ENCODE results near the gene HSF5.
"Not testable (repeated sequence)": the region's sequence is repeated elsewhere in the genome, so short reads cannot be mapped to it uniquely, and the experiment has no call there.

The HSF5 gene

DNA sequence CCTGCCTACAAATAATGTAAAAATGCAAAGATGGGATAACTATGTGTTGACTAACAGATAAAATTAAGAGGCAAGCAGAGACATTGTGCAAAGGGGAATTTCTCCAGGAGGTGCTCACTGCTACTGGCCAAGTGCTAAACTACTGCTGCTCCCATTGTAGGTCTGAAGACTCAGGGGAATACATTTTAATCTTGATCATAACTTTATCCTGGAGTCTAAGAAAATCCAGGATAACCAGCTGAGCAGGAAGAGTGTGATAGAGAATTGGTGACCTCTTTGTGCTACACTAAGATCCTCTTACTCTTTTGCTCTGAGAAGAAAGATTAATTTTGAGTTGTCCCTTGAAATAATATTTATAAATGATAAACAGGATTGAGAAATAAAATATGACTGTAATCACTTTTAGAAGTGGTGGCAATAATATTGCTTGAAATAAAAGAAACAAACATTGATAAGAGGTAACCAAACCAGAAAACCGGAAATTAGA, 76.8 kb downstream of the HSF5 start:
- no peak overlapping the region for H3K27ac ChIP-seq (ENCODE audit: low read depth, low read length)
- H3K9ac ChIP-seq (ENCODE audit: low read length): no peak overlapping the region
- peaks cover 17% of the 10 kb centered on the region for H3K4me1 ChIP-seq (ENCODE audit: control insufficient read depth, insufficient read depth, low read length)
- H3K36me3 ChIP-seq (ENCODE audit: control insufficient read depth, insufficient read depth, low read length): no peaks in the 10 kb centered on the region
- H3K4me3 ChIP-seq (ENCODE audit: low read depth, low read length): no peak overlapping the region
- no peaks in the 10 kb centered on the region for H3K9me3 ChIP-seq (ENCODE audit: control insufficient read depth, insufficient read depth, low read depth, low read length)
- no peaks in the 10 kb centered on the region for H3K27me3 ChIP-seq (ENCODE audit: control insufficient read depth, insufficient read depth, low read length)

DNA sequence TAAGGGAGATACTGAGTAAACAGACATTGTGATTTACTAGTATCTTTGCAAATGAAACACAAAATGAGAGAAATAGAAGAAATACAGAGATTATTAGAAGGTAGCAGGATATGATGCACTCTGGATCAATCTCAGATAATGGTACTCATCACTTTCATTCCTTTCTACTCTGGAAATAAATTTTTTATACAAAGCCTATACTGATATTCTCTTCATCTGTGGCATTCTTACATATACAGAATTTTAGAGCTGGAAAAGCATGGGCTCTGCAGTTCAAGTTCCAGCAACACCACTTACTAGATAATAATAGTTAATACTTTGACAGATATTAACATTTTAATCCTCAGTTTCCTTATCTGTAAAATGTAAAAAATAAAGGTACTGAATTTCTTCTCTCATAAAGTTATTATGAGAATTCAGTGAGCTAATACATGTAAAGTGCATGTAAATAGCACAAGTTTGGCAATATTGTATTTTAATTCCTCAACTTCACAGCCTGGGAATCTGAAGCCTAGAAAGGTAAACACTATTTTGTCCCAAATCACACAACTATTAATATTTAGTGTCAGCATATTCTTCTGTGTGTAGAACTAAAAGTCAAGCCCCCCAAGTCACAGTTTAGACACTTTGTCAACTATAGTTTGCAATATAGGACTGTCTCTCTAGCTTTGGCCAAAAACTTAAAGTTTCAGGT, 77.3 kb downstream of the HSF5 start:
- Histone ChIP-seq H3K27ac (ENCODE audit: low read depth, low read length) (no peak overlapping the region), H3K27me3 (ENCODE audit: control insufficient read depth, insufficient read depth, low read length) (no peaks in the 10 kb centered on the region), H3K4me3 (ENCODE audit: low read depth, low read length) (no peak overlapping the region), H3K36me3 (ENCODE audit: control insufficient read depth, insufficient read depth, low read length) (no peaks in the 10 kb centered on the region), H3K4me1 (ENCODE audit: control insufficient read depth, insufficient read depth, low read length) (peaks cover 17% of the 10 kb centered on the region), H3K9me3 (ENCODE audit: control insufficient read depth, insufficient read depth, low read depth, low read length) (no peaks in the 10 kb centered on the region), H3K9ac (ENCODE audit: low read length) (no peak overlapping the region)

DNA sequence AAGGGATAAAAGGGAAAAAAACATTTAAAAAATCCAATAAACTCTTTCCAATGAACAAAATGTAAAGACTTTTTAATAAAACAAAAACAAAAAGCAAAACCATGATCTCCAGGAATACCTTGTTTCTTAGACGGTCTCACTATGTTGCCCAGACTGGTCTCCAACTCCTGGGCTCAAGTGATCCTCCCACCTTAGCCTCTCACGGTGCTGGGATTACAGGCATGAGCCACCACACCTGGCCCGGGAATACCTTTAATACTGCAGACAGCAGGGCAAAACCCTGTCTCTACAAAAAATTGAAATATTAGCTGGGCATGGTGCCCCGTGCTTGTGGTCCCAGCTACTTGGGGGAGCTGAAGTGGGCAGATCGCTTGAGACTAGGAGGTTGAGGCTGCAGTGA, 78.8 kb downstream of the HSF5 start:
- peaks cover 13% of the 10 kb centered on the region; the same call in 1 of the 2 replicates for H3K4me1 ChIP-seq (ENCODE audit: control insufficient read depth, insufficient read depth, low read length)
- no peak overlapping the region for H3K4me3 ChIP-seq (ENCODE audit: low read depth, low read length)
- H3K27me3 ChIP-seq (ENCODE audit: control insufficient read depth, insufficient read depth, low read length): no peaks in the 10 kb centered on the region; the same call in 1 of the 2 replicates
- no peak overlapping the region for H3K9ac ChIP-seq (ENCODE audit: low read length)
- H3K27ac ChIP-seq (ENCODE audit: low read depth, low read length): no peak overlapping the region
- no peaks in the 10 kb centered on the region for H3K36me3 ChIP-seq (ENCODE audit: control insufficient read depth, insufficient read depth, low read length)
- H3K9me3 ChIP-seq (ENCODE audit: control insufficient read depth, insufficient read depth, low read depth, low read length): no peaks in the 10 kb centered on the region

DNA sequence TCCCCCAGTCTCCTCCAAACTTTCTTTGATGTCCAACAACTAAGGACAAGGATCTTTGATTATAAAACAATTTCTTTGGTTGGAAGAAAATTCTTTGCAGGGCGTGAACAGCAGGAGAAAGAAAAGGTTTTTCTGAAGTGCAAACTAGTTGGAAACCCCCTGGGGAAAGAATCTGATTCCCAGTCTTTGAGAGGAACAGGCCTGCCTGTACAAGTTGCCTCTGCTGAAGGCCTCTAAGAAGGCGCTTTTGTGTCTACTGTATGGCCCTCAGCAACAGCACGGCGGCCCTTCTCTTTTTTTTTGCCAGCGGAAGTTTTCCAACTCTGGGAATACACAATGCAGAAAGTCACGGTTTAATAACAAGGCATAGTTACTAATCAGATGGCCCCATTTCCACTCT, 84.9 kb downstream of the HSF5 start:
- Histone ChIP-seq H3K27ac (ENCODE audit: low read depth, low read length) (peak overlapping the region; percentile 86; the same call in 1 of the 2 replicates), H3K4me1 (ENCODE audit: control insufficient read depth, insufficient read depth, low read length) (peaks cover 58% of the 10 kb centered on the region)

DNA sequence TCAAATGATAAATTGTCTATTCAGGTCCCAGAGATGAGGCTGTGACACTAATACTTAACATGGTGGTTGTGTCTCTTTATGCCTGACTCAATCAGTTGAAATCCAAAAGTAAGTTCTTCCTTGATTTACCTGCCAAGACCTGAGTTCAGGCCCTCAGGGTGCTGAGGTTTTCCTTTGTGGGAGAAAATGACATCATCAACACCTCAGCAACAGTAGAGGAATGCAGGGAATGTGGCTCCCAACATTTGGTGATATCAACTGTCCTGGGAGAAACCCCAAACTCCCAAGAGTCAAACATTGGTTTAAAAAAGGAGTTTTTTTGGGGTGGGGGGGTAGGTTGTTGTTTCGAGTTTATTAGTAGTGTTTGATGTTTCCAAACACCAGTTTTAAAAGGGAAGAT, 85.5 kb downstream of the HSF5 start:
- Histone ChIP-seq H3K36me3 (ENCODE audit: control insufficient read depth, insufficient read depth, low read length) (no peaks in the 10 kb centered on the region), H3K9me3 (ENCODE audit: control insufficient read depth, insufficient read depth, low read depth, low read length) (no peaks in the 10 kb centered on the region), H3K27ac (ENCODE audit: low read depth, low read length) (peak overlapping the region; percentile 86; the same call in 1 of the 2 replicates), H3K27me3 (ENCODE audit: control insufficient read depth, insufficient read depth, low read length) (peaks cover 43% of the 10 kb centered on the region; the same call in 1 of the 2 replicates), H3K4me3 (ENCODE audit: low read depth, low read length) (peak overlapping the region; percentile 31; the same call in 1 of the 2 replicates), H3K4me1 (ENCODE audit: control insufficient read depth, insufficient read depth, low read length) (peaks cover 65% of the 10 kb centered on the region), H3K9ac (ENCODE audit: low read length) (peak overlapping the region; percentile 75)

More for the DNA sequence above, 84.9 kb downstream of the HSF5 start:
- Histone ChIP-seq H3K27me3 (ENCODE audit: control insufficient read depth, insufficient read depth, low read length) (peaks cover 38% of the 10 kb centered on the region; the same call in 1 of the 2 replicates), H3K4me3 (ENCODE audit: low read depth, low read length) (peak overlapping the region; percentile 31), H3K9me3 (ENCODE audit: control insufficient read depth, insufficient read depth, low read depth, low read length) (no peaks in the 10 kb centered on the region), H3K9ac (ENCODE audit: low read length) (peak overlapping the region; percentile 75), H3K36me3 (ENCODE audit: control insufficient read depth, insufficient read depth, low read length) (no peaks in the 10 kb centered on the region)

DNA sequence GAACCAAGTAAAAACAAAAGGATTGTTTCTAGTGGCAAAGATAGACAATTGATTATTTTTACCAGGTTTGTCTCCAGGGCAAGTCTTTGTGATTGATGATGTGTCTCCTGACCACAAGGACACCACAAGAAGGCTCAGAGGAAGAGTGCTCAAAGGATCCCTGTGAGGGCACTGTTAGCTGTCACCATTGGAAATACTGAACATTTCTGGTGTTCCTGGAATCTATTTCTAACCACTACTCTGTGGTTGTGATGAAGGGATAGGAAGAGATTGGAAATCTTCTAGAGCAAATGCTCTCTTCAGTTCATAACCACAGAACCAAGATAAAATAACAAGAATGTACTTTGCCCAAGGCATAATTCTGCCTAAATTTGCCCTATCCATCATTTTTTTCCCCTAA, 86.2 kb downstream of the HSF5 start:
- no peaks in the 10 kb centered on the region for H3K36me3 ChIP-seq (ENCODE audit: control insufficient read depth, insufficient read depth, low read length)
- no peaks in the 10 kb centered on the region for H3K9me3 ChIP-seq (ENCODE audit: control insufficient read depth, insufficient read depth, low read depth, low read length)
- peaks cover 44% of the 10 kb centered on the region; the same call in 1 of the 2 replicates for H3K27me3 ChIP-seq (ENCODE audit: control insufficient read depth, insufficient read depth, low read length)
- H3K9ac ChIP-seq (ENCODE audit: low read length): peak overlapping the region; percentile 75
- H3K4me1 ChIP-seq (ENCODE audit: control insufficient read depth, insufficient read depth, low read length): peaks cover 66% of the 10 kb centered on the region
- peak overlapping the region; percentile 86; the same call in 1 of the 2 replicates for H3K27ac ChIP-seq (ENCODE audit: low read depth, low read length)
- H3K4me3 ChIP-seq (ENCODE audit: low read depth, low read length): no peak overlapping the region; the same call in 1 of the 2 replicates

DNA sequence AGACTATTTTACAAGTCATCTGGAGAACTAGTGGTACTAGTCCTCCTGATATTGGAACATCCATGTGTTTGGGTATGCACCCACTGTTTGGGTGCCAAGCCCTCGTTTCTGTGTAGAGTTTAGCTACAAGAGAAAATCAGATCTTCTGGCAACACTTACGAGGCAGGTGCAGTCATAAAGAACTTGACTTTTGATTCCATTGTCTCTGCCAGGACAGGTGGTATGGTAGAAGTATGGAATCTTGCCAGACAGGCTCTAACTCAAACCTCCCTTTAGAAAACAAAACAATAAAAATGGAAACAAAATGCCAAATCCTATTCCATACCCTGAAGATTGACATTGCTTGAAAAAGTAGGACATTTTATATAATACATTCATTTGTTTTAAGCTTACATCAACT, 86.9 kb downstream of the HSF5 start:
- H3K9me3 ChIP-seq (ENCODE audit: control insufficient read depth, insufficient read depth, low read depth, low read length): no peaks in the 10 kb centered on the region
- peaks cover 44% of the 10 kb centered on the region; the same call in 1 of the 2 replicates for H3K27me3 ChIP-seq (ENCODE audit: control insufficient read depth, insufficient read depth, low read length)
- no peaks in the 10 kb centered on the region for H3K36me3 ChIP-seq (ENCODE audit: control insufficient read depth, insufficient read depth, low read length)

DNA sequence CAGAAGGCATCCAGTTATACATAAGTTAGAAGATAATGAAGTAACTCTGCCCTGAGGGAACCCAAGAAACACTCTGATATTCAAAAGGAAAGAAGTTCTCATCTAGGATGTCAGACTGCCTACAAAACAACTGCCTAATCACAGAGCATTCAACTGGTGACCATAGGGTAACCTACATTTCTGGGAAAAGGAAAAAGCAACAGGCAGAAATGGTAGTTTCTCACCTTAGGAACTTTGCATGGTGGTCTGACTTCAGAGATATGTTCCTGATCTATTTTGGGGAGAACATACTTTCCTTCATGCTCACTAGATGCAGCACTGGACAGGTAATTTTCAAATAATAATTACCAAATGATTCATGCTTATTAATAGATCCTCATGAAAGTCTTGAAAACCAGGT, 87.4 kb downstream of the HSF5 start:
- Histone ChIP-seq H3K27me3 (ENCODE audit: control insufficient read depth, insufficient read depth, low read length) (peaks cover 44% of the 10 kb centered on the region; the same call in 1 of the 2 replicates), H3K4me3 (ENCODE audit: low read depth, low read length) (no peak overlapping the region), H3K9ac (ENCODE audit: low read length) (no peak overlapping the region), H3K4me1 (ENCODE audit: control insufficient read depth, insufficient read depth, low read length) (peaks cover 70% of the 10 kb centered on the region), H3K9me3 (ENCODE audit: control insufficient read depth, insufficient read depth, low read depth, low read length) (no peaks in the 10 kb centered on the region), H3K36me3 (ENCODE audit: control insufficient read depth, insufficient read depth, low read length) (no peaks in the 10 kb centered on the region), H3K27ac (ENCODE audit: low read depth, low read length) (no peak overlapping the region)

More for the DNA sequence above, 86.9 kb downstream of the HSF5 start:
- no peak overlapping the region for H3K4me3 ChIP-seq (ENCODE audit: low read depth, low read length)
- no peak overlapping the region for H3K9ac ChIP-seq (ENCODE audit: low read length)
- H3K27ac ChIP-seq (ENCODE audit: low read depth, low read length): no peak overlapping the region
- peaks cover 68% of the 10 kb centered on the region for H3K4me1 ChIP-seq (ENCODE audit: control insufficient read depth, insufficient read depth, low read length)

DNA sequence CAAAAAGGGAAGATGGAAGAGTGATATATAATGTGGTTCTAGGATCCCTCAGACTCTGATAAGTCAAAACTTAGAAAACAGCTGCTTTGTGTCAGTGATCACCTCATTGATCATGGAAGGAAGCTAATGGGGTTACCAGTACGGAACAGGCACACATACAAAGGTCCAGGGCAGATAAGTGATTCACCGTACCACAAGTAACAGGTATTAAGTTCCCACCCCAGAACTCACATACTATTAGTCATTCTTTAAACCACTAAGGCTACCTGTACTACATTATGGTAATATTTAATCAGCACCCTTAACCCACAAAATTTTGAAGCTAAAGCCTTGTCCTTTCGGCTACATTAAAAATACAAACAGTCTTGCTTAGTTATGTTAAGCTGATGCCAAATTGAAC, 88.2 kb downstream of the HSF5 start:
- H3K9ac ChIP-seq (ENCODE audit: low read length): no peak overlapping the region
- H3K27me3 ChIP-seq (ENCODE audit: control insufficient read depth, insufficient read depth, low read length): peaks cover 44% of the 10 kb centered on the region; the same call in 1 of the 2 replicates
- H3K36me3 ChIP-seq (ENCODE audit: control insufficient read depth, insufficient read depth, low read length): no peaks in the 10 kb centered on the region
- H3K4me1 ChIP-seq (ENCODE audit: control insufficient read depth, insufficient read depth, low read length): peaks cover 67% of the 10 kb centered on the region
- no peaks in the 10 kb centered on the region for H3K9me3 ChIP-seq (ENCODE audit: control insufficient read depth, insufficient read depth, low read depth, low read length)
- H3K27ac ChIP-seq (ENCODE audit: low read depth, low read length): no peak overlapping the region
- H3K4me3 ChIP-seq (ENCODE audit: low read depth, low read length): no peak overlapping the region

DNA sequence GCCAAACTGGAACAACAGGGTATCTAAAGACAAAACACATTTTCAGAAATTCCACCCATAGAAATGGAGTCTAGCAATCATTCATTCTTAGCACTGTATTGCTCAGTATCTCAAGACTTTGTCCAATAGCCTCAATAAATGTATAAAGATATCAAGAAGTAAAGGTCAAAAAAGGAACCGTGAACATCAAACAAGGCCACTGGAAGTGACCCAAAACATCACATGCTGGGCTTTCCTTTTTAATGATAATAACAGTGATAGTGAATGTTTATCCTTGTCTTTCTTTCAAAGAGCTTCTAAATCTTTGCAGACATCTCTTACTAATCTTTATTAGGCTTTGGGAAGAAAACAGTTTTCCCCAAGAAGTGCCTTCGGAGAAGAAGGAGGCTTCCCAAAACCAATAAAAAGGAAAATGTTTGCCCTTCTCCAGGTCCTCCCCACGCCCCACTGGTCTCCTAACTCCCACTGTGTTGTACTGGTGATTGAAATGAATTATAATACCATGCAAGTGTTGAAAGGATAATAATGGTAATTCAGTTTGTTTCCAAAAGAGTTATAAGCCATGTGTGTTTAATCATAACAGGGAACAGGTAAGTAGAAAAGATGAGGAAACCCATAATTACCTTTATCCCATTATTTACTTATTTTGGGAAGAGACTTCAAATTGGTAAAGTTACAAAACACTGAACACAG, 89.5 kb downstream of the HSF5 start:
- Histone ChIP-seq H3K4me1 (ENCODE audit: control insufficient read depth, insufficient read depth, low read length) (peaks cover 61% of the 10 kb centered on the region), H3K27me3 (ENCODE audit: control insufficient read depth, insufficient read depth, low read length) (peaks cover 40% of the 10 kb centered on the region; the same call in 1 of the 2 replicates), H3K9me3 (ENCODE audit: control insufficient read depth, insufficient read depth, low read depth, low read length) (no peaks in the 10 kb centered on the region), H3K27ac (ENCODE audit: low read depth, low read length) (peak overlapping the region; percentile 12; the same call in 1 of the 2 replicates), H3K9ac (ENCODE audit: low read length) (peak overlapping the region; percentile 42), H3K4me3 (ENCODE audit: low read depth, low read length) (peak overlapping the region; percentile 34; the same call in 1 of the 2 replicates), H3K36me3 (ENCODE audit: control insufficient read depth, insufficient read depth, low read length) (no peaks in the 10 kb centered on the region)

DNA sequence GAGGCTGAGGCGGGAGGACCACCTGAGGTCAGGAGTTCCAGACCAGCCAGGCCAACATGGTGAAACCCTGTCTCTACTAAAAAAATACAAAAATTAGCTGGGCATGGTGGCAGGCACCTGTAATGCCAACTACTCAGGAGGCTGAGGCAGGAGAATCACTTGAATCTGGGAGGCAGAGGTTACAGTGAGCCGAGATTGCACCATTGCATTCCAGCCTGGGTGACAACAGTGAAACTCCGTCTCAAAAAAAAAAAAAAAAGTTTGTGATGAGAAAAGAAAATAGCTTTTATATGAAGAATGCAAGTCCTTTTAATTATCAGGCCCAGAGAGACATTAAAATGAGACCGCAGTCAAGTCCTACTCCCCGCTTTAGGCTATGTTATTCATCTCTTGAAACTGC, 90.8 kb downstream of the HSF5 start:
- H3K9me3 ChIP-seq (ENCODE audit: control insufficient read depth, insufficient read depth, low read depth, low read length); H3K36me3 ChIP-seq (ENCODE audit: control insufficient read depth, insufficient read depth, low read length); H3K27ac ChIP-seq (ENCODE audit: low read depth, low read length); H3K9ac ChIP-seq (ENCODE audit: low read length); H3K4me3 ChIP-seq (ENCODE audit: low read depth, low read length): not testable (repeated sequence)
- Histone ChIP-seq H3K4me1 (ENCODE audit: control insufficient read depth, insufficient read depth, low read length) (peaks cover 48% of the 10 kb centered on the region), H3K27me3 (ENCODE audit: control insufficient read depth, insufficient read depth, low read length) (peaks cover 40% of the 10 kb centered on the region; the same call in 1 of the 2 replicates)
